Stimulated activated naive CD8-positive, alpha-beta T cell treated with anti-CD3 and anti-CD28 coated beads, Interleukin-15, Interleukin-2, amounts not matched to agents 100 ng/mL and 50 ng/mL, for 24 hours (primary cell): ENCODE data around the gene HYOU1.
A peak's percentile ranks its signal among the peaks of the same experiment; 100 is the strongest.
"Not testable (repeated sequence)": the region's sequence is repeated elsewhere in the genome, so short reads cannot be mapped to it uniquely, and the experiment has no call there.

Experiments
- H3K27ac Mint-ChIP-seq: one replicate; pipeline ENCODE4 v1.8.0; 2021; ENCODE audit warnings: mild to moderate bottlenecking, mixed read lengths
- H3K27me3 Mint-ChIP-seq: one replicate; pipeline ENCODE4 v1.8.0; 2021; ENCODE audit warnings: mixed read lengths
- H3K36me3 Mint-ChIP-seq: one replicate; pipeline ENCODE4 v1.8.0; 2021; ENCODE audit warnings: low read depth, mixed read lengths
- H3K4me1 Mint-ChIP-seq: one replicate; pipeline ENCODE4 v1.8.0; 2021; ENCODE audit warnings: low read depth, mixed read lengths
- H3K4me3 Mint-ChIP-seq: one replicate; pipeline ENCODE4 v1.8.0; 2021; ENCODE audit warnings: mild to moderate bottlenecking, mixed read lengths
- H3K9me3 Mint-ChIP-seq: one replicate; pipeline ENCODE4 v1.8.0; 2021; ENCODE audit warnings: mixed read lengths

The HYOU1 gene

DNA sequence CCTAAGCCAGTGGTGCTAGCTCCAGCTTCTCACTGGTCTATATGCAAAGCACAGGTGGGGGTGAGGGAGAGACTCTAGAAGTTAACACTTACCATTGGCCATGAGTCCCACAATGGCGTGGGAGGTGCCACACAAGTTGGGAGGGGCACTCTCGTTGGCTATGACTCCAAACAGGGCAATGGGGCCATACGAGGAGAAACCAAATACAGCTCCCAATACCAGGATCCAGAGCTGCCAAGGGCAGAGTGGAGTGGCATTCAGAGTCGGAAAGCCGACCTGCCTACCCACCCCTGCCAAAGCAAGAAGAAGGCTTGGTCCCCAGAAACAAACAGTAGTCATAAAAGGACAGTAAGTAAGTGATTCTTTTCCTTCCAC, 31.9 kb downstream of the HYOU1 start:
- Mint-ChIP-seq H3K9me3 (no peaks in the 10 kb centered on the region), H3K27me3 (no peaks in the 10 kb centered on the region), H3K4me1 (peaks cover 58% of the 10 kb centered on the region), H3K36me3 (peaks cover 53% of the 10 kb centered on the region), H3K27ac (peak overlapping the region; percentile 13), H3K4me3 (no peak overlapping the region)

DNA sequence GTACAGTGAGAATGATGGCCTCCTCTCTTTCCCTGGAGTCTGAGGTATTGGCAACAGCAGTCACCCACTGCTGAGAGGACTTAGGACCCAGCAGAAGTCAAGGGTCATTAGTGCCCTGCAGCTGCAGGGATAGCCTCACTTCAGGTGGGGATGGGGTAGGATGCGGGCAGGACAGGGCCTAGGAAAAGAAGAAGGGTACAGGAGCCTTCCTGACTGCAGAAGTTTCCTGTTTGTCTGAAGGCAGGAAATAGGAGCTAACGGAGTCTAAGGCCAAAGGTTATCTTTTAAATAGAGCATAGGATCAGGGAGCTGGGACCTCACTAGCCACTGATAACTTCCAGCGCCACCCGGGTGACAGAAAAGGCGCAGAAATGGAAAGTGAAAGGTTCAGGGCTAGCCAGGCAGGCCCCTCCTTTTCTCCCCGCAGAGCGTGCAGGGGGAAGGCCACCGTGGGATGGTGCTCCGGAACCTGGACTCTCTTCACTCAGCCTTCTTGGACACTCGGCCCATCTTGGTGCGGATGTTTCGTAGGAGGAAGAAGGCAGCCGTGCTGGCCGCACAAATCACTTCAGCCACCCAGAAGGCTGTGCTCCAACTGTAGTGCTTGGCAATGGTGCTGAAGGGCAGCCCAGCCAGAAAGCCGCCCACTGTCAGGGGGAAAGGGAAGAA, 32.4 kb downstream of the HYOU1 start:
- H3K27me3 Mint-ChIP-seq = no peaks in the 10 kb centered on the region
- peaks cover 59% of the 10 kb centered on the region for H3K4me1 Mint-ChIP-seq
- no peak overlapping the region for H3K4me3 Mint-ChIP-seq
- H3K36me3 Mint-ChIP-seq = peaks cover 58% of the 10 kb centered on the region
- H3K27ac Mint-ChIP-seq = peak overlapping the region; percentile 42
- H3K9me3 Mint-ChIP-seq = no peaks in the 10 kb centered on the region

DNA sequence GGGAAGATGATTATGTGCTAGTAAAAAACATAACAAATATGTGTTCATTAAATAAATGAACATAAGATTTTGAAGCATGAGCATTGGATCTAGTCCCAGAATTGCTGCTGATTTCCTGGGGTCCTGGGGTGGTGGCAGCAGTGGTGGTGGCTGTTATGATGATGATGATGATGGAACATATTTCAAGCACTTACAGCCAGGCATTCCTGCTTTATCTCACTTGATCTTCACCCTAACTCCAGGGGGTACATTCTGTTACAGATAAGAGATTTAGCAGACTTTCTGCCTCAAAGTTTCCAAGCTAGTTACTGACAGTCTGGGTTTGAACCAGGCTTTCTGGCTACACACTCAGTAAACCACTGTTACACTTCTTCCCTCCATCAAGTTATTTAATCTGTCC, 33.3 kb downstream of the HYOU1 start:
- H3K4me3 Mint-ChIP-seq = no peak overlapping the region
- peak overlapping the region; percentile 72 for H3K27ac Mint-ChIP-seq
- peaks cover 58% of the 10 kb centered on the region for H3K36me3 Mint-ChIP-seq
- H3K4me1 Mint-ChIP-seq = peaks cover 51% of the 10 kb centered on the region
- no peaks in the 10 kb centered on the region for H3K27me3 Mint-ChIP-seq
- no peaks in the 10 kb centered on the region for H3K9me3 Mint-ChIP-seq

DNA sequence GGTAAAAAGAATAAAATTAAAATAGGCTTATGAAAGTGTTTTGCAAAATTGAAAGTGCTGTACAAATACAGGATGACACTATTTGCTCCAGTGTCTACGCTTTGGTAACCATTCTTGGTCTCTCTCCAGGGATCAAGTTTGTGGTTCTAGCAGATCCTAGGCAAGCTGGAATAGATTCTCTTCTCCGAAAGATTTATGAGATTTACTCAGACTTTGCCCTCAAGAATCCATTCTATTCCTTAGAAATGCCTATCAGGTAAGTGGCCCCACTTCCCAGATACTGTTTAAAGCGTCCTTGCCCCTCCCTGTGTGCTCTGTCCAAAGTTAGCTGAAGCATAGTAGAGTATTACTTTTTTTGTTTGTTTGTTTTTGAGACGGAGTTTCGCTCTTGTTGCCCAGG, 35.4 kb downstream of the HYOU1 start:
- Mint-ChIP-seq H3K4me1 (peaks cover 55% of the 10 kb centered on the region), H3K27ac (peak overlapping the region; percentile 55), H3K36me3 (peaks cover 66% of the 10 kb centered on the region)

DNA sequence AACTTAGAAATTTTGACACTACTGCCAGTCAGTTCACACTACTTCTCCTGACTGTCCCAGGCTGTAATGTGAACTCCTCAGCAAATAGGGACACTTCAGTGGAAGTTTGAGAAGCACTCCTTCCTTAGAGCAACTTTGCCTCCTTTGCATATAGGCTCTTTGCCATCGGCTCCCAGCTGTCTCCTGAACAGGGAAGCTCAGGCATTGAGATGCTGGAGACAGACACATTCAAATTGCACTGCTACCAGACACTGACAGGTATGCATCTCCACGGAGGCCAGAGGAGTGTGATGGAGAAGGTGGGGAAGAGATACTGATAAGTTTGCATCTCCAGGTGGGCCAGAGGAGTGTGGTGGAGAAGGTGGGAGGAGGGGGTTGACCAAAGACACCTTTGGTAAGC, 37.0 kb downstream of the HYOU1 start:
- Mint-ChIP-seq H3K27ac (peak overlapping the region; percentile 99), H3K27me3 (no peaks in the 10 kb centered on the region), H3K4me1 (peaks cover 72% of the 10 kb centered on the region), H3K9me3 (no peaks in the 10 kb centered on the region), H3K4me3 (peak overlapping the region; percentile 90), H3K36me3 (peaks cover 73% of the 10 kb centered on the region)

More for the DNA sequence above, 35.4 kb downstream of the HYOU1 start:
- H3K27me3 Mint-ChIP-seq = no peaks in the 10 kb centered on the region
- H3K9me3 Mint-ChIP-seq = no peaks in the 10 kb centered on the region
- H3K4me3 Mint-ChIP-seq = peak overlapping the region; percentile 30

DNA sequence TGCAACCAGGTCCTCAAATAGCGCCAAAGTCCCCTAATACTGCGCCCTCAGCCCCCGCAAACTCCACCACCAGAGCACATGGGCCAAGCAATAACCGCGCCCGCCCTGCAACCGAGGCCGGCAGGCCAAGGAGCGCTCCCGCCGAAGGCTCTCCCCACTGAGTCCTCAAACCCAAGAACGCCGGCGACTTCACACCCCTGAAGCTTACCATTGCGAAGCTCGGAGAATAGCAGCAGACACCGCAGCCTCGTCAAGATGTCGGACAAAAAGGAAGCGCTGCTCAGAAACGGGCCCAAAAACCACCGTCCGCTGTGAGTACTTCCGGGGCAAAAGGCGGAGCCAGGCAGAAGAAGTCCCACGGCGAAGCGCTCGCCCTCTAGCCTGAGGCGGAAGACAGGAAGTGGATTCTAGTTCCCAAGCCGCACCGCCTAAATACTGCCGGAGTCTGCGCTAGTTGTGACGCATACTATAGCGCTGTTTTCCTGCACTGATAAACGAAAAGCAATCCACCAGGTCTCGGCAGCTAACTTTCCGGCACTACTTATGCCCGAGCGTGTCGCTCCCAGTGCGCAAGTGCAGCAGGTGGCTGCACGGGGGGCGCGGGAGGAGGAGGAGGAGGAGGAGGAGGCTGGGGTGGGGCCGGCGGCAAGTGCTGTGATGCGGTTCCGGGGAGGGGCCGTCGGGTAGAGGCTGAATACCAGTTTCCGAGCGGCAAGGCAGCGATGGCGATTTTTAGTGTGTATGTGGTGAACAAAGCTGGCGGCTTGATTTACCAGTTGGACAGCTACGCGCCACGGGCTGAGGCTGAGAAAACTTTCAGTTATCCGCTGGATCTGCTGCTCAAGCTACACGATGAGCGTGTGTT, 38.7 kb downstream of the HYOU1 start, which contains the start of the genes RPS25 and TRAPPC4:
Gene RPS25, minus strand, starts transcription at position 270 of the 865 bp plus-strand sequence. Its CDS starts 59 bp downstream, at position 211.
Gene TRAPPC4, plus strand, starts transcription at position 693 of the 865 bp plus-strand sequence. Its CDS starts 30 bp downstream, at position 723.
- peaks cover 68% of the 10 kb centered on the region for H3K4me1 Mint-ChIP-seq

DNA sequence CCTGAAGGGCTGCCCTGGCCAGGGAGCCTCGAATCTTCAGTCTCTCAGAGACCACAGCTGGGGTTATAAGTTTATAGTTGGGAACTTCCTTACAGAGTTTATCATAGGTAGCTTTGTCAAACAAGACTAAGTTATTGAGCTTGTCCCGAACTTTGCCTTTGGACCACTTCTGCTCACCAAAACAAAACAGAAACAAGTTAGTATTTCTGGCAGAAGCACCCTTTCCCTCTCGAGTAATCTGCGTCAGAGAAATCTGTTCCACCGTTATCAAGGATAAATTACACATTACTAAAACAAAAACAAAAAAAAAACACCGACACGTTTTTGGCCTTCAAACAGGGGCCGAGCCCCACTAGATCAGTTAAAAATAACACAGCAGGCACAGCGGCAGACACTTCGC, 39.6 kb downstream of the HYOU1 start:
- H3K9me3 Mint-ChIP-seq, H3K27me3 Mint-ChIP-seq: not testable (repeated sequence)
- peak overlapping the region; percentile 99 for H3K27ac Mint-ChIP-seq
- peaks cover 59% of the 10 kb centered on the region for H3K4me1 Mint-ChIP-seq
- peaks cover 76% of the 10 kb centered on the region for H3K36me3 Mint-ChIP-seq
- H3K4me3 Mint-ChIP-seq = peak overlapping the region; percentile 90

More for the DNA sequence above, 38.7 kb downstream of the HYOU1 start, which contains the start of the genes RPS25 and TRAPPC4:
- no peaks in the 10 kb centered on the region for H3K27me3 Mint-ChIP-seq
- peak within 1 kb of the TSS; percentile 99 for H3K27ac Mint-ChIP-seq
- H3K4me3 Mint-ChIP-seq = peak within 1 kb of the TSS; percentile 90
- no peaks in the 10 kb centered on the region for H3K9me3 Mint-ChIP-seq
- peaks cover 72% of the 10 kb centered on the region for H3K36me3 Mint-ChIP-seq

DNA sequence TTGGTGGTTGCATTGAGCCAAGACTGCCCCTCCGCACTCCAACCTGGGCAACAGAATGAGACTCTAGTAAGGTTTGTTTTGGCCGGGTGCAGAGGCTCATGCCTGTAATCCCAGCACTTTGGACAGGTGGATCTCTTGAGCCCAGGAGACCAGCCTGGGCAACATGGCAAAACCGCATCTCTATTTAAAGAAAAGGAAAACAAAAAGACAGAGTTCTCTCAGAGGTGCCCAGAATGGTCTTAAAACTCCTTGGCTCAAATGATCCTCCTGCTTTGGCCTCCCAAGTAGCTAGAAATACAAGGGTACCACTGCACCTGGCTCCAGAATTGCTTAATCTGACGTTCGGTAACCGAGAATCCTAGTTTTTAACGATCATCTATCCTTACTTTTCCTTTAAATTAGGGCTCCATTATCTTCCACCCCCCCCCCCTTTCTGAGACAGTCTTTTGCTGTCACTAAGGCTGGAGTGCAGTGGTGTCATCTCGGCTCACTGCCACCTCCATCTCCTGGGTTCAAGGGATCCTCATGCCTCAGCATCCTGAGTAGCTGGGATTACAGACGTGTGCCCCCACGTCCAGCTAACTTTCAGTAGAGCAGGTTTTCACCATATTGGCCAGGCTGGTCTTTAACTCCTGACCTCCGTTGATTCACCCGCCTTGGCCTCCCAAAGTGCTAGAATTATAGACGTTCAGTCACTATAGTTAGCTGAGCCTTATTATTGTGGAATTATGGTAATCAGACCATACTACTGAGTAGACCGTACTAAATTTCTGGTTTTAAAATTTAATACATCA, 40.6 kb downstream of the HYOU1 start:
- no peaks in the 10 kb centered on the region for H3K9me3 Mint-ChIP-seq
- H3K27me3 Mint-ChIP-seq = no peaks in the 10 kb centered on the region
- H3K36me3 Mint-ChIP-seq = peaks cover 70% of the 10 kb centered on the region
- peak overlapping the region; percentile 99 for H3K27ac Mint-ChIP-seq
- H3K4me3 Mint-ChIP-seq = peak overlapping the region; percentile 90
- H3K4me1 Mint-ChIP-seq = peaks cover 53% of the 10 kb centered on the region

DNA sequence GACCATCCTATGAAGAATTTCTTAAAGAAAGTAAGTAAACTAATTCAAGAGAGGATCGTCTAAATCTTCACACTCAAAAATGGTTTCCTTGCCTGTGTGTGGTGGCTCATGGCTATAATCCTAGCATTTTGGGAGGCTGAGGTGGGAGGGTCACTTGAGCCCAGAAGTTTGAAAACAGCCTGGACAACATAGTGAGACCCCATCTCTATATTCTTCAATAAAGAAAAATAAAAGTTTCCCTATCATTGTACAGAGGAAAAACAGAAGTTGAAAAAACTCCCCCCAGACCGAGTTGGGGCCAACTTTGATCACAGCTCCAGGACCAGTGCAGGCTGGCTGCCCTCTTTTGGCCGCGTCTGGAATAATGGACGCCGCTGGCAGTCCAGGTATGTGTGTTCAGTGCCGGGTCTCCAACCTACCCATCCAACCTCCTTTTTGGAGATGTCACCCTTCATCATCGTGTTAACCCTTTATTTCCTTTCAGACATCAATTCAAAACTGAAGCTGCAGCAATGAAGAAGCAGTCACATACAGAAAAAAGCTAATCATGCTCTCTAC, 41.9 kb downstream of the HYOU1 start:
- Mint-ChIP-seq H3K9me3 (no peaks in the 10 kb centered on the region), H3K27ac (peak overlapping the region; percentile 99), H3K27me3 (no peaks in the 10 kb centered on the region), H3K4me1 (peaks cover 43% of the 10 kb centered on the region), H3K4me3 (peak overlapping the region; percentile 90), H3K36me3 (peaks cover 71% of the 10 kb centered on the region)

DNA sequence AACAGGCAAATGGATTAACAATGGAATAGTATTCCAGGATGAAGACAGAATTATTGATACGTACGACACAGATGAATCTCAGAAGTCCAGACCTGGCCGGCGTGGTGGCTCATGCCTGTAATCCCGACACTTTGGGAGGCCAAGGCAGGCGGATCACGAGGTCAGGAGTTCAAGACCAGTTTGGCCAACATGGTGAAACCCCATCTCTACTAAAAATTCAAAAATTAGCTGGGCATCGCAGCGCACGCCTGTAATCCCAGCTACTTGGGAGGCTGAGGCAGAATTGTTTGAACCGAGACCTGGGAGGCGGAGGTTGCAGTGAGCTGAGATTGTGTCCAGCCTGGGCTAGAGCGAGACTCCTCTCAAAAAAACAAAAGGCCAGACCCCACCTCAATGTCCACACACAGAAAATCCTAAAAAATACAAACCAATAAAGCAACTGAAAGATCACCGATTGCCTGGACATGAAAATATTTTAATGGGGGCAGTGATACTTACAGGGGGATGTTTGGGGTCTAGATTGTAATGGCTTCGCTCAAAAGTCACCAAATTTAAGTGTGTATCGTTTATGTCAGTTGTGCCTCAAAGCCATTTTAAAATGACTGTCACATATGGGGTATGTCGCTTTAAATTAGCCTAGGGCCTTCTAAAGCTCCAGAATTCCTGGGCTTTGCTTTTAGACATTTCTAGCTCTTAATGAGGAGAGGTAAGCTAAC, 42.6 kb downstream of the HYOU1 start:
- Mint-ChIP-seq H3K4me3 (no peak overlapping the region), H3K27me3 (no peaks in the 10 kb centered on the region), H3K9me3 (no peaks in the 10 kb centered on the region), H3K36me3 (peaks cover 69% of the 10 kb centered on the region), H3K27ac (peak overlapping the region; percentile 71), H3K4me1 (peaks cover 38% of the 10 kb centered on the region)

DNA sequence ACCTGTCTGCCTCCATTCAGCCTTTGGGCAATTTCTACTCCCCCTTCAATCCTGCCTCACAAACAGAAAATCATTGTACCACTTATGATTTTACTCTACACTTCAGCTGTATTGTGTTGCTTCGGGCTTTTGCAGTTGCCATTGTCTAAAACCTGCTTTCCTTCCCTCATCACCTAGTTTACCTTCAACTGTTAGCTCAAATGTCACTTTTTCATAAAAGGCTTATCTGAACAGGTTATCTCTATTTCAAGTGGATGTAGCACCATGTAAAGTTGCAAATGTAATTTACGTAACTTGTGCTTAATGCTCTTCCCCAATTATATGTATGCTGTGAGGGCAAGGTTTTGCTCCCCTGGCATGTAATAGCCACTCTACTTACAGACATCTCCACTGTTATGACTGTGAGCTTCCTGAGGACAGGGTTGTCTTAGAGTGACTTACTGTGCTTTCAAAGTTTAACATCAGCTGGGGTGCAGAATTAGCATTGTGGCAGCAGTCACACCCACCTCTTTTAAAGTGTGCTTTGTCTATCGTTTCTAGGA, 44.3 kb downstream of the HYOU1 start:
- H3K27ac Mint-ChIP-seq = peak overlapping the region; percentile 1
- H3K36me3 Mint-ChIP-seq = peaks cover 73% of the 10 kb centered on the region
- no peaks in the 10 kb centered on the region for H3K9me3 Mint-ChIP-seq
- no peak overlapping the region for H3K4me3 Mint-ChIP-seq
- peaks cover 34% of the 10 kb centered on the region for H3K4me1 Mint-ChIP-seq
- H3K27me3 Mint-ChIP-seq = no peaks in the 10 kb centered on the region

DNA sequence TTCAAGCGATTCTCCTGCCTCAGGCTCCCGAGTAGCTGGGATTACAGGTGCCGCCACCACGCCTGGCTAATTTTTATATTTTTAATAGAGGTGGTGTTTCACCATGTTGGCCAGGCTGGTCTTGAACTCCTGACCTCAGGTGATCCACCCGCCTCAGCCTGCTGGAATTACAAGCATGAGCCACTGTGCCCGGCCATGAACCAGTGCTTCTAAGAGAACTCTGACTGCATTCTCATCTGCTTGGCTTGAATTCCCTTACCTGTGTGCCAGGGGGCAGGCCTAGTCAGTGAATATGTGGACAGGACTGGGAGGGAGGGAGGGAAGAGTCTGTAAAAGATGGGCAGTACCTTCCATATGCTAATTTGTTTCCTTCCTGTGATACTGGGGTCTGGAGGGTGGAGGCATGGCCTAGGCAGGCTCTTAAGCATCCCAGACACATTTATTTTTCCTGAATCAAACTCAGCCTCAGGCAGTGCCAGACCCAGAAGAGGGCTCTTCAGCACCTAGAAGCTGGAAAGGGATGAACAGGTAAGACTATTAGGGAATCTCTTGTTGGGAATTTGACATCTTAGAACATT, 45.4 kb downstream of the HYOU1 start:
- Mint-ChIP-seq H3K4me3 (no peak overlapping the region), H3K9me3 (no peaks in the 10 kb centered on the region), H3K27me3 (no peaks in the 10 kb centered on the region), H3K4me1 (peaks cover 33% of the 10 kb centered on the region), H3K27ac (no peak overlapping the region), H3K36me3 (peaks cover 71% of the 10 kb centered on the region)

DNA sequence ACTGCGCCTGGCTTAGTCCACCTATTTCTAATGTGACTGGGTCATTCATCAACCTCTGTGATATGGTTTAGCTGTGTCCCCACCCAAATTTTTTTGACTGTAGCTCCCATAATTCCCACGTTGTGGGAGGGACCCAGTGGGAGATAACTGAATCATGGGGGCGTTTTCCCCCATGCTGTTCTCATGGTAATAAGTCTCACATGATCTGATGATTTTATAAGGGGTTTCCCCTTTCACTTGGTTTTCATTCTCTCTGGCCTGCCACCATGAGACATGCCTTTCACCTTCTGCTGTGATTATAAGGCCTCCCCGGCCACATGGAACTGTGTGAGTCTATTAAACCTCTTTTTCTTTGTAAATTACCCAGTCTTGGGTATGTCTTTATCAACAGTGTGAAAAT, 50.3 kb downstream of the HYOU1 start:
- no peaks in the 10 kb centered on the region for H3K27me3 Mint-ChIP-seq
- H3K36me3 Mint-ChIP-seq = peaks cover 56% of the 10 kb centered on the region
- H3K9me3 Mint-ChIP-seq = no peaks in the 10 kb centered on the region
- H3K27ac Mint-ChIP-seq = peak overlapping the region; percentile 32
- H3K4me1 Mint-ChIP-seq = peaks cover 10% of the 10 kb centered on the region
- H3K4me3 Mint-ChIP-seq = no peak overlapping the region
